ENCODE measurements around the gene BICC1. TPM values are rescaled to one million over a fixed set of nuclear protein-coding genes. Genes with fewer than 3 reads are reported as not detected.

BICC1 gene
- total and polyA plus RNA-seq, 2 of the 4 experiments (the other 2 are of a cell fraction), result 5.7 to 42.5 TPM

GRCh38 chr10:58555930-58556311, 43.2 kb downstream of the BICC1 start:
- intact Hi-C loops (cut with micrococcal nuclease), result loop anchor here (2.0 kb wide), 1 partner anchor 17 kb away; no protein-coding TSS in a partner anchor
- no peak overlapping the region for H3K9ac ChIP-seq (ENCODE audit: low read depth, low read length)
- no peak for DNase-seq
- H3K14ac ChIP-seq (replicated peaks; ENCODE audit: low read depth, low read length), result no peak overlapping the region
- H3K4me3 ChIP-seq (ENCODE audit: insufficient read depth, low read depth, low read length), result no peak overlapping the region
- H3K9me3 ChIP-seq (ENCODE audit: control insufficient read depth, insufficient read depth, low read length), result peaks cover 2% of the 10 kb centered on the region
- no peak overlapping the region for H4K8ac ChIP-seq (ENCODE audit: low read depth in 2 of 2, low read length in 2 of 2)
- peaks cover 2% of the 10 kb centered on the region; the same call in 1 of the 2 replicates for H3K4me1 ChIP-seq (ENCODE audit: control insufficient read depth, insufficient read depth, low read length)
- no peak overlapping the region for H2BK20ac ChIP-seq (ENCODE audit: low read depth, low read length)
- H2AFZ ChIP-seq (replicated peaks; ENCODE audit: low read length, poor library complexity), result no peak overlapping the region
- H3K79me1 ChIP-seq (ENCODE audit: low read depth in 1 of 2, low read length in 2 of 2), result peaks cover 25 to 32% of the 10 kb centered on the region in 2 experiments
- dilution Hi-C loops (cut with HindIII; ENCODE audit: low sequenced_read_pairs, unreplicated experiment), result no loop called here
- no peak overlapping the region for H3K18ac ChIP-seq (ENCODE audit: low read depth, low read length)
- no TSS peak for BruUV-seq (replicated peaks)
- peak; percentile 55; the same call in 1 of the 2 replicates for TF ChIP-seq CEBPB (IDR thresholded peaks at IDR 0.05; ENCODE audit: low read depth, low read length)
- TF ChIP-seq MAZ (IDR thresholded peaks at IDR 0.05; ENCODE audit: borderline replicate concordance, low read depth, low read length), result no peak
- H2BK5ac ChIP-seq (ENCODE audit: low read depth, low read length, poor library complexity, severe bottlenecking), result no peak overlapping the region
- H2BK120ac ChIP-seq (ENCODE audit: low read depth, low read length), result no peak overlapping the region
- H3K27ac ChIP-seq (ENCODE audit: insufficient read depth, low read length), result no peak overlapping the region
- no peaks in the 10 kb centered on the region for H3K27me3 ChIP-seq (ENCODE audit: control insufficient read depth, insufficient read depth, low read length)
- no peak overlapping the region for H4K5ac ChIP-seq (ENCODE audit: low read depth, low read length)
- POLR2A ChIA-PET (ENCODE audit: unreplicated experiment), result no interaction called here
- H4K20me1 ChIP-seq (ENCODE audit: insufficient read depth, low read length), result peaks cover 12% of the 10 kb centered on the region
- CTCF ChIA-PET, result no interaction called here
- no peaks in the 10 kb centered on the region; the same call in 1 of the 2 replicates for H3K9me1 ChIP-seq (ENCODE audit: insufficient read depth, low read length)
- in situ Hi-C loops (cut with MboI; ENCODE audit: low sequenced_read_pairs), result no loop called here
- ATAC-seq (ENCODE audit: low read depth), result no peak
- WGBS, 2 experiments (ENCODE audit: extremely low coverage in 2 of 2, insufficient read length in 1 of 2), result no CpG with 5 or more reads among the region's 2 CpGs
- no peak overlapping the region for H3K4ac ChIP-seq (ENCODE audit: low read depth, low read length)
- H3K56ac ChIP-seq (ENCODE audit: extremely low read depth, insufficient read depth, low read length), result no peak overlapping the region
- H3K4me2 ChIP-seq (ENCODE audit: low read depth, low read length), result no peak overlapping the region
- H3K23ac ChIP-seq (ENCODE audit: low read depth, low read length), result no peak overlapping the region
- H2AK9ac ChIP-seq (replicated peaks; ENCODE audit: low read depth, low read length, poor library complexity), result no peak overlapping the region
- H2AK5ac ChIP-seq (ENCODE audit: low read depth, low read length), result no peak overlapping the region
- H2BK15ac ChIP-seq (ENCODE audit: low read depth, low read length), result no peak overlapping the region
- H4K91ac ChIP-seq (ENCODE audit: insufficient read depth, low read depth, low read length), result no peak overlapping the region
- H3K36me3 ChIP-seq (ENCODE audit: control insufficient read depth, insufficient read depth, low read length), result no peaks in the 10 kb centered on the region

Measured in IMR-90 (cell line).